AG09319 (cell line): ENCODE results near the gene OAT.

Experiments used
- DNase-seq: peaks from one replicate; pipeline ENCODE4 v3.0.0-alpha.2; 2010; ENCODE audit warnings: low read depth; ENCODE audit errors: extremely low read depth
- TF ChIP-seq, protein P1 (sequence below): IDR thresholded peaks from 2 replicates; pipeline ENCODE4 v1.5.1; 2011; ENCODE audit warnings: low read depth, mild to moderate bottlenecking, inconsistent platforms, low read length, moderate library complexity

OAT gene

DNA sequence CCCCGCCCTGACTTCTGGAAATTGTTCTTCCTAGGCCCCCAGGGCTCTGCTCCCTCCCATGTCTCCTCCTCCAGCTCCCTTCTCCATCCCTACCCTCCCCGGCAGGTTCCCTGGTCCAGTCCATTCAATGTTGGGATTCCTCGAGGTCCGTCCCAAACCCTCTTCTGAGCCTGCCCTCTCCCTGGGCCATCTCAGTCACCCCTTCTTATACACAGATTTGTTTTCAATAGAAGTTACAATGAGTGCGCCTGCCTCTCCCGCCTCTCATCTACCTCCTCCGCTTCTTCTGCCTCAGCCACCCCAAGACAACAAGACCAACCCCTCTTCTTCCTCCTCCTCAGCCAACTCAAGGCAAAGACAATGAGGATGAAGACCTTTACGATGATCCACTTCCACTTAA, 67.9 kb downstream of the OAT start:
- no peak for DNase-seq
- TF ChIP-seq, protein P1, sequence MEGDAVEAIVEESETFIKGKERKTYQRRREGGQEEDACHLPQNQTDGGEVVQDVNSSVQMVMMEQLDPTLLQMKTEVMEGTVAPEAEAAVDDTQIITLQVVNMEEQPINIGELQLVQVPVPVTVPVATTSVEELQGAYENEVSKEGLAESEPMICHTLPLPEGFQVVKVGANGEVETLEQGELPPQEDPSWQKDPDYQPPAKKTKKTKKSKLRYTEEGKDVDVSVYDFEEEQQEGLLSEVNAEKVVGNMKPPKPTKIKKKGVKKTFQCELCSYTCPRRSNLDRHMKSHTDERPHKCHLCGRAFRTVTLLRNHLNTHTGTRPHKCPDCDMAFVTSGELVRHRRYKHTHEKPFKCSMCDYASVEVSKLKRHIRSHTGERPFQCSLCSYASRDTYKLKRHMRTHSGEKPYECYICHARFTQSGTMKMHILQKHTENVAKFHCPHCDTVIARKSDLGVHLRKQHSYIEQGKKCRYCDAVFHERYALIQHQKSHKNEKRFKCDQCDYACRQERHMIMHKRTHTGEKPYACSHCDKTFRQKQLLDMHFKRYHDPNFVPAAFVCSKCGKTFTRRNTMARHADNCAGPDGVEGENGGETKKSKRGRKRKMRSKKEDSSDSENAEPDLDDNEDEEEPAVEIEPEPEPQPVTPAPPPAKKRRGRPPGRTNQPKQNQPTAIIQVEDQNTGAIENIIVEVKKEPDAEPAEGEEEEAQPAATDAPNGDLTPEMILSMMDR = no peak

DNA sequence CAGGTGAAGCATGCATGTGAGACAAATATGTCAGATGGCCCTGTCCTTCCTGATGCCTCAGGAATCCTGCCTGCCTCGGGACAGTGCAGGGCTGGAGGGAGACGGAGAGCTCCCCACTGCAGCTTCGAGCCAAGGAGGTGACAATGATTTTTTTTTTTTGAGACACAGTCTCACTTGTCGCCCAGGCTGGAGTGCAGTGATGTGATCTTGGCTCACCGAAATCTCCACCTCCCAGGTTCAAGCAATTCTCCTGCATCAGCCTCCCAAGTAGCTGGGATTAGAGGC, 68.8 kb downstream of the OAT start:
- TF ChIP-seq, protein P1 = no peak
- DNase-seq = no peak

DNA sequence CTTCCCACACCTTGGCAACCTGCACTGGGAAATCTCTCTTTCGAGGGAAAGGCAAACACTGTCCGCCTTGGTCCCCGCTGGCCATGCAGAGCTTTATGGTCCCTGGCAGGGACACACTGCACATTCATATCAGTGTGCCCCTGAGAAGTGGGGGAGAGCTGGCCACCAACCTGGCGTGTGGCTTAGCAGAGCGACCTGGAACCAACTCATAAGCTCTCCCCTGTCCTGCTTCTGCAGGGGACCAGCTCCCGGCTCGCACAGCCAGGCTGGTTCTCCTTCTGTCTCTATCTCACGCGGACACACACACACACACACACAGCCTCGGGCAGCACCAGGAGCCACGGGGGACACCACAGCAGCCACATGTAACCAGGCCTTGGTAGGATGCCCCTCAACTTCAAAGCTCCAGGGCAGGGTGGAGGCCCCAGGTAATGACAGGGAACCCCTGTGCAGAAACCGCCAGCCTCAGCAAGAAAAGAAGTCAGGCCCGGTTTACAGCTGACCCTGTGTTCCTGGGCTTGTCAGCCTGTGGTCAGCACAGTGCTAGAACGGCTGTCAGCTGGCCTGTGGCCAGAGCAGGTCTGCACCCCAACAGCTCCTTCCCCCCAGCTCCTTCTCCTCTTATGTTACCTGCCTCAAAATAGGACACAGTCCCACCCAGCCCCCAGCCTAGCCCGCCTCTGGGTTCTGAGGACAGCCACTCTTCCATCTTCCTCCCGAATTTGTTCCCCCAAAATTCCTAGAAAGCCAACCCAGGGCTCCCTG, 69.3 kb downstream of the OAT start:
- TF ChIP-seq, protein P1 = no peak
- no peak for DNase-seq

DNA sequence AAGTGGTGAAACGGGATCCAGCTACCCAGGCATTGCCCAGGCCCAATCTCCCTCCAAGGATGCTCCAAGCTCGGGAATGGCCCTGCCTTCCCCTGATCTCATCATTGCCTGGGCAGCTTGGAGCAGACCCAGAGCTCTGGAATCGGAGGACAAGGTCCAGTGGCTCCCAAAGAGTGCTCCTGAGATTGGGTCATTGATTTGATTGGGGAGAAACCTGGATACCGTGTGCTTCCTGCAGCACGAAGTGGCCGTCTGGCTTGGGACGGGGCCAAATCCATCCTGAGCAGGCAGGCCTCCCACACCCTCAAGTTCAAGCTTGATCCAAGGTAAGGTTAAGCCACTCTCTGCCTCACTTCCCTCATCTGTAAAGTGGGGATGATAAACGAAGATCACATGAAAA, 69.9 kb downstream of the OAT start:
- TF ChIP-seq, protein P1 = no peak
- DNase-seq = no peak

DNA sequence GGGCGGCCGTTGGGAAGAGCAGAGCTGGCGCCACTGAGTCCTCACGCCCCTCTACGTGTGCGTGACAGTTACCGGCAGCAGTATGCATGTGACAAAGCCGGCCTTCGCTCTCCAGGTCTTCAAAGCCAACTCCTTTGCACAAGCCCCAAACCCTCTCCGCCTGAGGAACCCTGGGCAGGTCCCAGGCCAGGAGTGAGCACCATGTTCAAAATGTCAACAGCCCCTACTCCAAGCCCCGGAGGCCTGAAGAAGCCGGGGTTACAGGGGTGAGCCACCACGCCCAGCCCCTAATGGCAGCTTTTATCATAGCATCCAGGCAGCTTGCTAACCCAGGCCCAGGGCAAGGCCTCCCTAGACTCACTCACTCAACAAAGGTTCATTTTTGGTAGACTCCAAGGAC, 70.8 kb downstream of the OAT start:
- TF ChIP-seq, protein P1 = no peak
- DNase-seq = no peak
